Measurements from ENCODE around the gene KRTAP10-9.
"Not testable (repeated sequence)": the region's sequence is repeated elsewhere in the genome, so short reads cannot be mapped to it uniquely, and the experiment has no call there.

KRTAP10-9 gene

DNA sequence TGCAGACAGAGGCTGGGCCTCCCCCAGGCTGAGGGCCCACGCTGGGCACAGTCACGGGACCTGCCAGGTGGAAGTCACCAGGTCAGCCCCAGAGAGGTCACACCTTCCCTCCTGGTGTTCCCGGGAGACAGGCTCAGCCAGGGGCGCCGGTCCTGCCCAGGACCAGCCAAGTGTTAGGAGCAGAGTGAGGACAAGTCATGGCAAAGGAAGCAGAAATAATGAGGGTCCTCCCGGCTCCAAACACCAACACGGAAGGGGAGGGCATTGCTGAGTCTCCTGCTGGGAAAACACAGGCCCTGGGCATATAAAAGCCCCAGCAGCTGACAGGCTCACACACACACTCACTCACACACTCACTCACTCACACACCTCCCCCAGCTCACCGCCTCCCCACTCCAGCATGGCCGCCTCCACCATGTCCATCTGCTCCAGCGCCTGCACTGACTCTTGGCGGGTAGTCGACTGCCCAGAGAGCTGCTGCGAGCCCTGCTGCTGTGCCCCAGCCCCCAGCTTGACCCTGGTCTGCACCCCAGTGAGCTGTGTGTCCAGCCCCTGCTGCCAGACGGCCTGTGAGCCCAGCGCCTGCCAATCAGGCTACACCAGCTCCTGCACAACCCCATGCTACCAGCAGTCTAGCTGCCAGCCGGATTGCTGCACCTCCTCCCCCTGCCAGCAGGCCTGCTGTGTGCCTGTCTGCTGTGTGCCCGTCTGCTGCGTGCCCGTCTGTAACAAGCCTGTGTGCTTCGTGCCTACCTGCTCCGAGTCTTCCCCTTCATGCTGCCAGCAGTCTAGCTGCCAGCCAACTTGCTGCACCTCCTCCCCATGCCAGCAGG lies 10.3 kb downstream of the KRTAP10-9 start, which contains the start of gene KRTAP10-10:
KRTAP10-10 (plus strand) TSS at position 339 of the 833 bp plus-strand sequence; CDS start at position 401, 62 bp downstream.
- DNase-seq = peak in 5 of 10 donors; percentile 4 to 76 (median 46)
- intact Hi-C loops (cut with DNase I) = no loop called here

GRCh38 chr21:44637851-44638348 lies 11.0 kb downstream of the KRTAP10-9 start:
- DNase-seq; intact Hi-C loops (cut with DNase I): not testable (repeated sequence)

- intact Hi-C loops (cut with DNase I) = not testable (repeated sequence)
- DNase-seq = peak in 1 of 10 donors; percentile 78
Observed at GRCh38 chr21:44638506-44639330, 11.8 kb downstream of the KRTAP10-9 start.

DNA sequence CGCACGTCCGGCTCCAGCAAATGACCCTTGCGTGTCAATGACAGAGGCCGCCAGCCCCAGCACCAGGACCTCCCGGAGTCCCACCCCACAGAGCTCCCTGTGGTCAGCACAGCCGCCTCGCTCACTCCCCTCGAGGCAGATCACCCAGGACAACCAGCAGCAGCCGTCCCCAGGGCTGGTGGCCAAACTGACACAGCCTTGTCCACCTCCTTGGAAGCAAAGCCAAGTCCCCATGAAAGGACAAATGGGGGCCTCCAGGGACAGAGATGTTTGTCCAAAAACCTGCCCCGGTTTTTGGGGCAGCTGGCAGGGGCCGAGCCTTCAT lies 12.4 kb downstream of the KRTAP10-9 start:
- DNase-seq = no peak
- intact Hi-C loops (cut with DNase I) = no loop called here

GRCh38 chr21:44640761-44641160 lies 13.9 kb downstream of the KRTAP10-9 start:
- intact Hi-C loops (cut with DNase I) = no loop called here
- no peak for DNase-seq

GRCh38 chr21:44643741-44644310 lies 16.9 kb downstream of the KRTAP10-9 start:
- intact Hi-C loops (cut with DNase I) = no loop called here
- DNase-seq = no peak

- no peak for DNase-seq
- intact Hi-C loops (cut with DNase I) = no loop called here
Observed at GRCh38 chr21:44644878-44645277, 18.0 kb downstream of the KRTAP10-9 start.

DNA sequence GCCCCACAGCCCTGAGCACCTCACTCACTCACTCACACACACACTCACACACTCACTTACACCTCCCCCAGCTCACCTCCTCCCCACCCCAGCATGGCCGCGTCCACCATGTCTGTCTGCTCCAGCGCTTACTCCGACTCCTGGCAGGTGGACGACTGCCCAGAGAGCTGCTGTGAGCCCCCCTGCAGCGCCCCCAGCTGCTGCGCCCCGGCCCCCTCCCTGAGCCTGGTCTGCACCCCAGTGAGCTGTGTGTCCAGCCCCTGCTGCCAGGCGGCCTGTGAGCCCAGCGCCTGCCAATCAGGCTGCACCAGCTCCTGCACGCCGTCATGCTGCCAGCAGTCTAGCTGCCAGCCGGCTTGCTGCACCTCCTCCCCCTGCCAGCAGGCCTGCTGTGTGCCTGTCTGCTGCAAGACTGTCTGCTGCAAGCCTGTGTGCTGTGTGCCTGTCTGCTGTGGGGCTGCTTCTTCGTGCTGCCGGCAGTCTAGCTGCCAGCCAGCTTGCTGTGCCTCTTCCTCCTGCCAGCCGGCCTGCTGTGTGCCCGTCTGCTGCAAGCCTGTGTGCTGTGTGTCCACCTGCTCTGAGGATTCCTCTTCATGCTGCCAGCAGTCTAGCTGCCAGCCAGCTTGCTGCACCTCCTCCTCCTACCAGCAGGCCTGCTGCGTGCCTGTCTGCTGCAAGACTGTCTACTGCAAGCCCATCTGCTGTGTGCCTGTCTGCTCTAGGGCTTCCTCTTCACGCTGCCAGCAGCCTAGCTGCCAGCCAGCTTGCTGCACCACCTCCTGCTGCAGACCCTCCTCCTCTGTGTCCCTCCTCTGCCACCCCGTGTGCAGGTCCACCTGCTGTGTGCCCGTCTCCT lies 19.7 kb downstream of the KRTAP10-9 start, which contains the start of gene KRTAP10-11:
KRTAP10-11 (plus strand) TSS at position 49 of the 856 bp plus-strand sequence; CDS start at position 94, 45 bp downstream.
- intact Hi-C loops (cut with DNase I) = not testable (repeated sequence)
- DNase-seq = peak in 1 of 10 donors; percentile 26

DNA sequence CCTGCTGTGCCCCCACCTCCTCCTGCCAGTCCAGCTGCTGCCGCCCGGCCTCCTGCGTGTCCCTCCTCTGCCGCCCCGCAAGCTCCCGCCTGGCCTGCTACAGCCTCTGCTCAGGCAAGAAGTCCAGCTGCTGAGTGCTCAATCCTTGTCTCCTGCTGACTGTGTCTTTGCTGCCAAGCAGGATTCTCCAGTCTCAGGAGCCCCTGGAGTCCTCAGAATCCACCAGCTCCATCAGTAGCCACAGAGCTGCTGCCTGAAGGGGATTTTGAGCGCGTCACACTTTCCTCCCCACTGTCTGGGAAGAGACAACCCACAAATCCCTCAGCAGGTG lies 20.3 kb downstream of the KRTAP10-9 start:
- peak in 1 of 10 donors; percentile 57 for DNase-seq
- intact Hi-C loops (cut with DNase I) = no loop called here

DNA sequence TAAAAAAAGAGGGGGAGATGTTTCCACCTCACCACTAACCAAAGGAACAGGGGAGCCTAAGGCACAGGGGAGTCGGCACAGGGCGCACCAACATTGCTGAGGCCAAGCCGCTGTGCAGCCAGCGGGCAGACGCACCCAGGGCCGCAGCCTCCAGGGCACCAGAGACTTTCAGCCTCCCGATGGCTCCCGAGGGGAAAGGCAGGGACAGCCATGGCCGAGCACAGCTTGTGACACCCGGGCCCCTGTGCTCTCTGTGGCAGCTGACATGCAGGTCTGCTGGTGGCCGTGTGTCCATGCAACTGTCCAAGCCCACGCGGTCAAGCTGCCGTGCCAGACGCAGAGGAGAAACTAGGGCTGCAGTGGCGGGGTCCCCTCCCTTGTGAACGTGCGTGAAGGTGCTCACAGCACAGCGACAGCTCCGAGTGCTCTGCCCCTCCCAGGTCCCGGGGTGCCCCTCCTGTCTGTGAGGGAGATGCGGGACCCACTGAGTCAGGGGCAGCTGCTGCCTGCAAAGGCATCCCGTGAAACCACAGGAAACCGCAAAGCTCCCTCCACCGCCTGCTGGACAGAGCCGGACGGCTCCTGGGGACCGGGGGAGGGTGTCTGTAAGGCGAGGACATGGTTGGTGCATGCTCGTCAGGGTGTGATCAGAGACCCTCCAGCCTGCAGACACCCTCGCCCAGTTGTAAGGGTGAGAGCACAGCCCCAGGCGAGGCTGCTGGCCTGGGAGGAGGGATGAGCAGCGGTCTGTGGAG lies 21.8 kb downstream of the KRTAP10-9 start:
- peak in 1 of 10 donors; percentile 81 for DNase-seq
- intact Hi-C loops (cut with DNase I) = no loop called here

- DNase-seq = peak in 1 of 10 donors; percentile 48
- intact Hi-C loops (cut with DNase I) = no loop called here
Observed at GRCh38 chr21:44649521-44650100, 22.7 kb downstream of the KRTAP10-9 start.

GRCh38 chr21:44650265-44650972 lies 23.5 kb downstream of the KRTAP10-9 start:
- intact Hi-C loops (cut with DNase I) = no loop called here

GRCh38 chr21:44650973-44651675 lies 24.2 kb downstream of the KRTAP10-9 start:
- peak in 1 of 10 donors; percentile 33 for DNase-seq
- intact Hi-C loops (cut with DNase I) = no loop called here

More at GRCh38 chr21:44650265-44650972, 23.5 kb downstream of the KRTAP10-9 start:
- peak in 1 of 10 donors; percentile 44 for DNase-seq

DNA sequence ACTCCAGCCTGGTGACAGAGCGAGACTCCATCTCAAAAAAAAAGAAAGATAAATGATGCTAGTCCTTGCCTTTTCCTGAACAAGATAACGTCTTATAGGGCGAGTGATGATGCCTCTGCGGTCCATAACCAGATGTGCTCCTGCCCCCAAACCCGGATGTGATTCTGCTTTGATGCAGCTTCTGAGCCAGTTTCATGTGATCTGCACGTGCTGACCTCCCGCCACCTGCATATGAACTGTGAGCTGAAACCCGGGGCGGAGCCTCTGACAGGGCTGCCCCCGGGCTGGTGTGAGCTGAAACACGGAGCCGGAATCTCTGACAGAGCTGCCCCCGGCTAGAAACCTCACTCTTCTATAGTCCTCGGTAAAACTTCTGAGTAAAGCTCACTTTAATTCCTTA lies 26.2 kb downstream of the KRTAP10-9 start:
- peak in 1 of 10 donors; percentile 71 for DNase-seq

GRCh38 chr21:44653656-44654575 lies 27.0 kb downstream of the KRTAP10-9 start:
- intact Hi-C loops (cut with DNase I) = no loop called here
- DNase-seq = peak in 1 of 10 donors; percentile 72

More for the DNA sequence above, 26.2 kb downstream of the KRTAP10-9 start:
- intact Hi-C loops (cut with DNase I) = no loop called here

GRCh38 chr21:44654576-44655175 lies 27.8 kb downstream of the KRTAP10-9 start, which contains the start of gene KRTAP12-4:
KRTAP12-4 (minus strand) TSS chr21:44654659; CDS start chr21:44654614, 45 bp downstream.
- DNase-seq = peak in 1 of 10 donors; percentile 70
- intact Hi-C loops (cut with DNase I) = no loop called here
